Measurements from ENCODE around the gene AEN. TPM values are rescaled to one million over a fixed set of nuclear protein-coding genes. Genes with fewer than 3 reads are reported as not detected.

The AEN gene
- total RNA-seq, 1 experiment from 2014 or later, result 67.6 TPM

DNA sequence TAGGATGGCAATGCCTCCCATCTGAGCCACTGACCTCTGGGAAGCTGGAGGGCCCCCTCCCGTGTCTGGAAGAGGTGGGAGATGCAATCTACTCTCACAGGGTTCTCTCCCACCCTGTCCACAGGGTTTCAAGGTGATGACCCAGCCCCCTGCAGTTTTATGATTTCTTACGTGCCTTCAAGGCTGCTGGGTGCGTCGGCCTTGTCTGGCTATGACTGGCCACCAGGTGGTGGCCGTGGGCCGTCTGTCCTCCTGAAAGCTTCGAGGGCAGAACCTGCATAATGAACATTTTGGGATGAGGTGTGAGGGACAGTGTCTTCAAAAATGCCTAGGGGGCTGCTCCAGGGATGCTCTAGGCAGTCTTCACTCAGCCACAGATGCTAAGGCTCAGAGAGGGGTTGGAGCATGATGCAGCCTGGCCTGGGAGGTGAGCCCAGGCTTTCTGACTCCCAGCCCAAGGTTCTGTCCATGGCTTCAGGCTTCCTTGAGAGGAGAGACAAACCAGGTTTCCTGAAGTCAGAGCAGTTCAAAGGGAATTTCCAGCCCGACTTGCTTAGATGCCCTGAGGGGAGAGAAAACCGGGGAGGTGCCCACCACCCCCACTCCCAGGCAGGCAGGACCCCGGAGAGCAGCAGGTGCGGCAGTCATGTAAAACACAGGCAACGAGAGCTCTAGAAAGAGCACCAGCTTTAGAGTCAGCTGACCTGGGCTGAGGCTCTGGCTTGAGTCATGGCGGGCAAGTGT lies 36.4 kb downstream of the AEN start:
- Mint-ChIP-seq H3K9me3 (ENCODE audit: unreplicated experiment) (no peaks in the 10 kb centered on the region), H3K27ac (ENCODE audit: low read depth, unreplicated experiment) (no peak overlapping the region), H3K4me1 (ENCODE audit: insufficient read depth, unreplicated experiment) (peaks cover 50% of the 10 kb centered on the region), H3K27me3 (ENCODE audit: insufficient read depth, unreplicated experiment) (no peaks in the 10 kb centered on the region), H3K36me3 (ENCODE audit: insufficient read depth, unreplicated experiment) (no peaks in the 10 kb centered on the region), H3K4me3 (ENCODE audit: unreplicated experiment) (no peak overlapping the region)
- TF ChIP-seq, protein P1, sequence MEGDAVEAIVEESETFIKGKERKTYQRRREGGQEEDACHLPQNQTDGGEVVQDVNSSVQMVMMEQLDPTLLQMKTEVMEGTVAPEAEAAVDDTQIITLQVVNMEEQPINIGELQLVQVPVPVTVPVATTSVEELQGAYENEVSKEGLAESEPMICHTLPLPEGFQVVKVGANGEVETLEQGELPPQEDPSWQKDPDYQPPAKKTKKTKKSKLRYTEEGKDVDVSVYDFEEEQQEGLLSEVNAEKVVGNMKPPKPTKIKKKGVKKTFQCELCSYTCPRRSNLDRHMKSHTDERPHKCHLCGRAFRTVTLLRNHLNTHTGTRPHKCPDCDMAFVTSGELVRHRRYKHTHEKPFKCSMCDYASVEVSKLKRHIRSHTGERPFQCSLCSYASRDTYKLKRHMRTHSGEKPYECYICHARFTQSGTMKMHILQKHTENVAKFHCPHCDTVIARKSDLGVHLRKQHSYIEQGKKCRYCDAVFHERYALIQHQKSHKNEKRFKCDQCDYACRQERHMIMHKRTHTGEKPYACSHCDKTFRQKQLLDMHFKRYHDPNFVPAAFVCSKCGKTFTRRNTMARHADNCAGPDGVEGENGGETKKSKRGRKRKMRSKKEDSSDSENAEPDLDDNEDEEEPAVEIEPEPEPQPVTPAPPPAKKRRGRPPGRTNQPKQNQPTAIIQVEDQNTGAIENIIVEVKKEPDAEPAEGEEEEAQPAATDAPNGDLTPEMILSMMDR (IDR thresholded peaks at IDR 0.05; ENCODE audit: unreplicated experiment), result peak; percentile 85
- CTCF ChIA-PET, result interaction anchor here (0.6 to 5.2 kb wide), 46 partner anchors 9 to 525 kb away, joined by 3 to 35 read pairs (median 4); no protein-coding TSS in a partner anchor
- intact Hi-C loops (cut with micrococcal nuclease), result loop anchor here (1.0 to 10.0 kb wide), 6 partner anchors 44 to 360 kb away; partner anchors contain the start of gene ACAN
- no TSS peak for BruUV-seq (replicated peaks)
- DNase-seq (ENCODE audit: unreplicated experiment), result peak; percentile 65
- POLR2A ChIA-PET, result interaction anchor here (0.7 to 0.8 kb wide), 3 partner anchors 13 to 177 kb away, joined by 3 to 4 read pairs (median 3); no protein-coding TSS in a partner anchor

DNA sequence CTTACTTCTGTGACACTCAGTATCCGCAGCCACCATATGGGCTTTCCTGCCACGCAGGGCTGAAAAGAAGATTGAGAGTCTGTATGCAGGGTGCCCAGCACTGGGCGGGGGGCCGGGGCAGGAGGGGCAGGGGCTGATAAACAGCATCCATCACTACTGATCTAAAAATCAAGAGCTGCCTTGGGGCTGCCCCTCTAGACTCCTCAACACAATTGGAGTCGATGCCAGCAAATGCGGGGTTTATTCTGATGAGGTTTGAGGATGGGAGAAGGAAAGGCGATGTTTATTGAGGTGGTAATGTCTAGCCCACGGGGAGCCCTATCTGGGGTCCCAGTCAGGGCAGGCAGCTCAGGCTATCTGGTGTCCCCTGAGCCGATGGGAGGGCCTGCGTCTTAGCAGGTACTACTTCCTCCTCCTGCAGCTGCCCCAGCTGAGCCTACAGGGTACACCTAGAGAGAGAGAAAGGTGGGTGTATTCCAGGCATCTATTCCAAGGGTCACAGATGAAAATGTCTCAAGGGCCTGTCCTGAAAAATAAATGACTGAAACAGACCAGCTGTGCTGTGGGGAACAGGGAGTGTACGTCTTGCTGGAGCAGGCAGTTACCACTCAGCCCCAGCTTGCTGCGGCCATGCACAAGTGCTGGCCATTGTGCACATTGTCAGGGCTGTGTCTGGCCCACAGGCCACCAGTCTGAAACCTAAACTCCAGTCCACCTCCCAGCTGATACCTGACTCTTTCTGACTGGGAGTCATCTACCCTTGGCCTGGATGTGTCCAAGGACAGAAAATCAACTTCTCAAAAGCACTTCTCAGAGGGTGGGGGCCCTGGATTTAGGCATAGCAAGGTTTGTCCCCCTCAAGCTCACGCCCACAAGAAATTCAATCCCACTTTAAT lies 37.2 kb downstream of the AEN start:
- intact Hi-C loops (cut with micrococcal nuclease), result loop anchor here (5.0 to 10.0 kb wide), 2 partner anchors 146 to 219 kb away; partner anchors contain the start of gene ACAN
- CTCF ChIA-PET, result interaction anchor here (0.5 to 5.2 kb wide), 44 partner anchors 9 to 524 kb away, joined by 3 to 35 read pairs (median 4); no protein-coding TSS in a partner anchor
- no peaks in the 10 kb centered on the region for H3K36me3 Mint-ChIP-seq (ENCODE audit: insufficient read depth, unreplicated experiment)
- H3K9me3 Mint-ChIP-seq (ENCODE audit: unreplicated experiment), result no peaks in the 10 kb centered on the region
- TF ChIP-seq, protein P1 (IDR thresholded peaks at IDR 0.05; ENCODE audit: unreplicated experiment), result no peak
- no peak overlapping the region for H3K4me3 Mint-ChIP-seq (ENCODE audit: unreplicated experiment)
- no peak for DNase-seq (ENCODE audit: unreplicated experiment)
- peak overlapping the region; percentile 26 for H3K27ac Mint-ChIP-seq (ENCODE audit: low read depth, unreplicated experiment)
- peaks cover 46% of the 10 kb centered on the region for H3K4me1 Mint-ChIP-seq (ENCODE audit: insufficient read depth, unreplicated experiment)
- no TSS peak for BruUV-seq (replicated peaks)
- H3K27me3 Mint-ChIP-seq (ENCODE audit: insufficient read depth, unreplicated experiment), result no peaks in the 10 kb centered on the region
- POLR2A ChIA-PET, result interaction anchor here (0.9 to 1.6 kb wide), 3 partner anchors 20 to 237 kb away, joined by 3 read pairs; partner anchors contain the start of gene ISG20

DNA sequence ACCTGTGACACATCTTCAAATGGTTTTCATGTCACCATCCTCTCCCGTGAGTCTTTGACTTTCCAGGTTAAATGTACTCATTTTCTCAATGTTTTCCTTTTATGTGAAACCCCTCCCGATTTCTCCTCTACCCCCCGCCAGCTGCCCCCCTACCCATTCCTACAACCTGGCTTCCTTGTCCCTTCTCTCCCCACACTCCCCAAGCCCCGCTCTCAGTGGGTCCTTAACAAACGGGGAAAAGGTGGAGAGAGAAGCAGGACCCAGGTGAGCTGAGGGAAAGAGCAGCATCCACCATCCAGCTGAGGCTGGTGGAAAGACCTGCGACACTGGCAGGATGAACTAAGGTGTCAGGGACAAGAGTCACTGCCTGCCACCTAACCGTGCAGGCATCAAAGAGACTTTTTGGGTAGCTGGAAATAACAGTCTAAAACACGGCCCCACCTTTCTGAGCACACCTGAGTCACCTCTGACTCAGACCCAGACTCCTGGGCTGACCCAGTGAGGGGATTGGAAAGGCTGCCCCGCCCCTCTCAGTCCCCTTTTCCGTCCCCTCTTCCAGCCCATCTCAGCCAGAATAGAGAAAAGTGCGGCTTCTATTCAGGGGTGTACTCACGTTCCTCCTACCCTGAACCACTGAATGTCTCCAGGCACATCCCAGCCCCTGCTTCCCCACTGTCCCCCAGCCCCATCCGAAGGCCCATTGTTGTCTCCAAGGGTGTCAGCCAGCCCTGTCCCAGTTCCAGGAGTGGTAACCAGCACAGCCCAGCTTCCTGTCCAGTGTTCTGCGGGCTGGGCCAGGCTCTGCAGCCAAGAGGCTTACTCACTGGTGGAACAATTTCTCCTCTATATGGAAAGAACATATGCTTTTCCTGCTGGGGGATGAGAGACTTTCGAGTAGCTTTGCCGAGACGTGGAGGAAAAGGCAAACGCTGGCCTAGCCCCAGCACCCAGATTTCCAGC lies 38.1 kb downstream of the AEN start:
- Mint-ChIP-seq H3K36me3 (ENCODE audit: insufficient read depth, unreplicated experiment) (no peaks in the 10 kb centered on the region), H3K27me3 (ENCODE audit: insufficient read depth, unreplicated experiment) (no peaks in the 10 kb centered on the region), H3K4me1 (ENCODE audit: insufficient read depth, unreplicated experiment) (peaks cover 46% of the 10 kb centered on the region), H3K4me3 (ENCODE audit: unreplicated experiment) (peak overlapping the region; percentile 18), H3K27ac (ENCODE audit: low read depth, unreplicated experiment) (peak overlapping the region; percentile 26), H3K9me3 (ENCODE audit: unreplicated experiment) (no peaks in the 10 kb centered on the region)
- ChIA-PET POLR2A (interaction anchor here (0.7 to 1.6 kb wide), 6 partner anchors 21 to 241 kb away, joined by 3 to 4 read pairs (median 3); partner anchors contain the start of gene ISG20), CTCF (interaction anchor here (0.6 to 5.2 kb wide), 25 partner anchors 8 to 512 kb away, joined by 3 to 35 read pairs (median 4); no protein-coding TSS in a partner anchor)
- BruUV-seq (replicated peaks), result no TSS peak
- TF ChIP-seq, protein P1 (IDR thresholded peaks at IDR 0.05; ENCODE audit: unreplicated experiment), result no peak
- DNase-seq (ENCODE audit: unreplicated experiment), result peak; percentile 80
- intact Hi-C loops (cut with micrococcal nuclease), result loop anchor here (5.0 to 10.0 kb wide), 2 partner anchors 146 to 218 kb away; partner anchors contain the start of gene ACAN
